SK-N-SH (cell line): Measurements from ENCODE around the gene UBE2E2. TPM values are rescaled to one million over a fixed set of nuclear protein-coding genes. Genes with fewer than 3 reads are reported as not detected.

Source experiments
- CTCF ChIA-PET: fragments of 300-600, 350-600 bp; formaldehyde crosslinking; extraction: SDS; loops from one replicate; lab custom pipeline; 2021; lab: Yijun Ruan, JAX
- POLR2A ChIA-PET: fragments of 350-600 bp; sonication (Branson Sonifier 250); formaldehyde crosslinking; extraction: SDS; loops from one replicate; lab custom pipeline; 2020; ENCODE audit warnings: antibody characterized with exemption, inconsistent platforms; lab: Yijun Ruan, JAX
- DNase-seq: peaks from one replicate; pipeline ENCODE4 v3.0.0; 2012
- H2AFZ ChIP-seq: fragments of 200-600 bp; sonication (generic); 2 replicates; pipeline ENCODE4 v1.8.1; 2016; ENCODE audit warnings: antibody characterized with exemption, mild to moderate bottlenecking, low read depth
- H3F3A ChIP-seq: fragments of 200-600 bp; sonication (generic); replicated peaks from 2 replicates; pipeline ENCODE3; 2016; ENCODE audit warnings: antibody characterized with exemption, mild to moderate bottlenecking; ENCODE audit not compliant: insufficient read depth
- H3K27ac ChIP-seq, 2 experiments: fragments of 200-500 bp in 1 of 2; fragments of 200-600 bp in 1 of 2; sonication (Bioruptor generic) in 1 of 2; sonication (generic), shearing (Covaris generic) in 1 of 2; 2 replicates each; pipeline versions ENCODE4 v1.5.1 to v1.6.1; 2014 to 2016; ENCODE audit warnings: low read depth in 2 of 2, inconsistent platforms in 1 of 2, low read length in 1 of 2, mild to moderate bottlenecking in 1 of 2, mixed read lengths in 1 of 2
- H3K27me3 ChIP-seq: fragments of 200-600 bp; sonication (generic), shearing (Covaris generic); 2 replicates; pipeline ENCODE4 v1.6.1; 2016; ENCODE audit warnings: mixed run types; ENCODE audit not compliant: insufficient read depth
- H3K36me3 ChIP-seq, 2 experiments: fragments of 200-500 bp in 1 of 2; fragments of 200-600 bp in 1 of 2; sonication (Bioruptor generic) in 1 of 2; sonication (generic) in 1 of 2; replicated peaks in 1 of 2; 2 replicates each; pipeline versions ENCODE3 to v1.5.1; 2014 to 2016; ENCODE audit warnings: low read length in 1 of 2, mild to moderate bottlenecking in 1 of 2; ENCODE audit not compliant: insufficient read depth in 2 of 2, control insufficient read depth in 1 of 2
- H3K4me1 ChIP-seq, 2 experiments: fragments of 200-500 bp in 1 of 2; fragments of 200-600 bp in 1 of 2; sonication (Bioruptor generic) in 1 of 2; sonication (generic), shearing (Covaris generic) in 1 of 2; 2 replicates each; pipeline versions ENCODE4 v1.5.1 to v1.6.1; 2014 to 2016; ENCODE audit warnings: low read depth in 1 of 2, low read length in 1 of 2, mixed run types in 1 of 2; ENCODE audit not compliant: insufficient read depth in 2 of 2, control insufficient read depth in 1 of 2
- H3K4me2 ChIP-seq: fragments of 200-600 bp; sonication (generic), shearing (Covaris generic); 2 replicates; pipeline ENCODE4 v1.6.1; 2017; ENCODE audit warnings: mixed run types
- H3K4me3 ChIP-seq, 2 experiments: fragments of 200-500 bp in 1 of 2; fragments of 200-600 bp in 1 of 2; sonication (Bioruptor generic) in 1 of 2; sonication (generic), shearing (Covaris generic) in 1 of 2; 2 replicates each; pipeline versions ENCODE4 v1.5.1 to v1.8.1; 2014 to 2016; ENCODE audit warnings: low read depth in 2 of 2, inconsistent platforms in 1 of 2, low read length in 1 of 2, mild to moderate bottlenecking in 1 of 2, mixed read lengths in 1 of 2, moderate library complexity in 1 of 2
- H3K79me2 ChIP-seq: fragments of 200-600 bp; sonication (generic); 2 replicates; pipeline ENCODE4 v1.8.1; 2017; ENCODE audit warnings: mild to moderate bottlenecking; ENCODE audit not compliant: insufficient read depth
- H3K9ac ChIP-seq: fragments of 200-600 bp; sonication (generic); 2 replicates; pipeline ENCODE4 v1.6.1; 2017; ENCODE audit warnings: mixed run types
- H3K9me2 ChIP-seq: fragments of 200-600 bp; sonication (generic); 2 replicates; pipeline ENCODE4 v1.6.1; 2017; ENCODE audit warnings: mixed run types
- H3K9me3 ChIP-seq: fragments of 200-600 bp; sonication (generic); 2 replicates; pipeline ENCODE4 v1.6.1; 2017; ENCODE audit warnings: mixed run types, mild to moderate bottlenecking, moderate library complexity
- H4K20me1 ChIP-seq: fragments of 200-600 bp; sonication (generic); 2 replicates; pipeline ENCODE4 v1.6.1; 2017; ENCODE audit warnings: mild to moderate bottlenecking, mixed run types; ENCODE audit not compliant: insufficient read depth
- ELF1 ChIP-seq: IDR thresholded peaks from 2 replicates; pipeline ENCODE4 v1.4.0; 2012
- EP300 ChIP-seq, 2 experiments: IDR thresholded peaks; 2 replicates each; pipeline versions ENCODE4 v1.4.0 to v1.6.1; 2012; ENCODE audit warnings: borderline replicate concordance in 1 of 2, low read depth in 1 of 2, low read length in 1 of 2
- FOXJ3 ChIP-seq: sonication (generic); formaldehyde crosslinking; IDR thresholded peaks from 2 replicates; pipeline ENCODE4 v1.5.1; 2020; ENCODE audit warnings: mild to moderate bottlenecking, missing genetic modification reagents
- JUND ChIP-seq: IDR thresholded peaks from 2 replicates; pipeline ENCODE4 v1.4.0; 2012
- MEF2A ChIP-seq: IDR thresholded peaks from 2 replicates; pipeline ENCODE4 v1.4.0; 2012; ENCODE audit warnings: low read depth, borderline replicate concordance
- NRF1 ChIP-seq: IDR thresholded peaks from 2 replicates; pipeline ENCODE4 v1.6.1; 2012; ENCODE audit warnings: low read depth, mild to moderate bottlenecking, low read length
- POLR2AphosphoS5 ChIP-seq: IDR thresholded peaks from 2 replicates; pipeline ENCODE4 v1.6.1; 2012; ENCODE audit warnings: low read depth, low read length
- RAD21 ChIP-seq: IDR thresholded peaks from 2 replicates; pipeline ENCODE4 v1.6.1; 2012; ENCODE audit warnings: mild to moderate bottlenecking, low read length
- RXRA ChIP-seq: IDR thresholded peaks from 2 replicates; pipeline ENCODE4 v1.4.0; 2012; ENCODE audit warnings: low read depth, mild to moderate bottlenecking, borderline replicate concordance
- SIN3A ChIP-seq: IDR thresholded peaks from 2 replicates; pipeline ENCODE4 v1.6.1; 2012; ENCODE audit warnings: low read depth, mild to moderate bottlenecking, low read length, moderate library complexity, borderline replicate concordance
- SMC3 ChIP-seq: IDR thresholded peaks from 2 replicates; pipeline ENCODE4 v1.6.1; 2012; ENCODE audit warnings: low read depth, low read length, improper control_type of control experiment
- TAF1 ChIP-seq: IDR thresholded peaks from 2 replicates; pipeline ENCODE4 v1.6.1; 2012; ENCODE audit warnings: low read depth, mild to moderate bottlenecking, low read length, moderate library complexity, borderline replicate concordance
- TCF12 ChIP-seq: IDR thresholded peaks from 2 replicates; pipeline ENCODE4 v1.4.0; 2012
- TEAD4 ChIP-seq: IDR thresholded peaks from 2 replicates; pipeline ENCODE4 v1.4.0; 2012; ENCODE audit warnings: mild to moderate bottlenecking, borderline replicate concordance; ENCODE audit not compliant: insufficient read depth
- WGBS: methylation state at CpG from one replicate; pipeline ENCODE4 v1.1.6; 2017; ENCODE audit warnings: low lambda C conversion rate; 5-methylcytosine and 5-hydroxymethylcytosine counted together
- polyA plus RNA-seq, 3 experiments: library from polyadenylated mRNA; depleted of rRNA; stranded (reverse); fragments of >200 nt; gene quantifications; 2 replicates each; pipeline ENCODE4 v1.2.3, GENCODE V29; 2012
- TF ChIP-seq, protein P1 (sequence below): IDR thresholded peaks from 2 replicates; pipeline ENCODE4 v1.6.1; 2012; ENCODE audit warnings: mild to moderate bottlenecking, low read depth, low read length, moderate library complexity
- TF ChIP-seq, protein P2 (sequence below): fragments of 150-350 bp; IDR thresholded peaks from 2 replicates; pipeline ENCODE4 v1.6.1; 2017; ENCODE audit warnings: antibody characterized with exemption, low read length, low read depth, borderline replicate concordance
- TF ChIP-seq, protein P3 (sequence below): IDR thresholded peaks from 2 replicates; pipeline ENCODE4; 2012
- TF ChIP-seq, protein P4 (sequence below): fragments of 200-600 bp; sonication (generic); IDR thresholded peaks from 2 replicates; pipeline ENCODE4 v1.6.1; 2017; ENCODE audit warnings: antibody characterized with exemption, mild to moderate bottlenecking, moderate library complexity

Gene UBE2E2
- polyA plus RNA-seq, 1 of the 3 experiments (the other 2 are of a cell fraction) = 46.4 TPM

DNA sequence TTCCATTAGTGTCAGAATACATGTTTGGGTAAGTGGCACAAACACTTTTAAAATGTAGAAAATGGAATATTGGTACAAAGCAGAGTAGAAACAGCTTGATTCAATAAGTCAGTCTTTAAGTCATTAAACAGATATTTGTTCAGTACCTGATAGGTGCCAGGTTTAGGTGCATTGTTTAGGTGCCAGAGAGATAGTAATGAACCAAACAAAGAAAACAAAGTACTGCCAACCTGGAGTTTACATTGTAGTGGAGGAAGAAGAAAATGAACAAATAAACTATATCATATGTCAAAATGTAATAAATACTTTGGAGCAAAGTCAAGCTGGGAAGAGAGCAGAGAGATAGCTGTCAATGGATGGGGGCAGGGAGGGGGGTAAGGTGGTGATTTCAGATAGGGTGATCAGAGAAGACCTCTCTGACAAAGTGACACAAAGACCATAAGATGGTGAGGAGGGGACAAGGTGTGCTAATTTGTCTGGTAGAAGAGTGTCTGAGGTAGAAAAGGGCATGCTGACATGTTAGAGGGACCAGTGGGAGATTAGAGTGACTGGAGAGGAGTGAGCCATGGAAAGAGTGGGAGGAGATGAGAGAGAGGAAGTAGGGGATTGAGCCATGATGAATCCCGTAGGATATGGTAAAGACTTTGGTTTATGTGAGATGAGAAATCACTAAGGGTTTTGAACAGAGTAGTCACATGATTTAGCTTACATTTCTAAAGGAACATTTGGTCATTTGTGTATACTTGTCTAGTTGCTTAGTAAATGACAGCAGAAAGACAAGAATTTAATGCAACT, 128.2 kb downstream of the UBE2E2 start:
- Histone ChIP-seq H4K20me1 (peaks cover 11% of the 10 kb centered on the region; the same call in 1 of the 2 replicates), H3K9me2 (no peaks in the 10 kb centered on the region), H3K27me3 (no peaks in the 10 kb centered on the region), H3K79me2 (peaks cover 40% of the 10 kb centered on the region), H3F3A (no peaks in the 10 kb centered on the region), H2AFZ (no peak overlapping the region), H3K27ac (no peak overlapping the region), H3K9ac (no peak overlapping the region), H3K9me3 (no peaks in the 10 kb centered on the region; the same call in 1 of the 2 replicates), H3K4me3 (no peak overlapping the region), H3K36me3 (no peaks in the 10 kb centered on the region), H3K4me1 (peaks cover 0 to 6% of the 10 kb centered on the region in 2 experiments; a peak in 1 of 4 replicates), H3K4me2 (no peak overlapping the region)
- POLR2A ChIA-PET = no interaction called here
- WGBS = 91% methylated on average over 1 of the region's 1 CpG
- no peak for DNase-seq
- TF ChIP-seq, protein P1, sequence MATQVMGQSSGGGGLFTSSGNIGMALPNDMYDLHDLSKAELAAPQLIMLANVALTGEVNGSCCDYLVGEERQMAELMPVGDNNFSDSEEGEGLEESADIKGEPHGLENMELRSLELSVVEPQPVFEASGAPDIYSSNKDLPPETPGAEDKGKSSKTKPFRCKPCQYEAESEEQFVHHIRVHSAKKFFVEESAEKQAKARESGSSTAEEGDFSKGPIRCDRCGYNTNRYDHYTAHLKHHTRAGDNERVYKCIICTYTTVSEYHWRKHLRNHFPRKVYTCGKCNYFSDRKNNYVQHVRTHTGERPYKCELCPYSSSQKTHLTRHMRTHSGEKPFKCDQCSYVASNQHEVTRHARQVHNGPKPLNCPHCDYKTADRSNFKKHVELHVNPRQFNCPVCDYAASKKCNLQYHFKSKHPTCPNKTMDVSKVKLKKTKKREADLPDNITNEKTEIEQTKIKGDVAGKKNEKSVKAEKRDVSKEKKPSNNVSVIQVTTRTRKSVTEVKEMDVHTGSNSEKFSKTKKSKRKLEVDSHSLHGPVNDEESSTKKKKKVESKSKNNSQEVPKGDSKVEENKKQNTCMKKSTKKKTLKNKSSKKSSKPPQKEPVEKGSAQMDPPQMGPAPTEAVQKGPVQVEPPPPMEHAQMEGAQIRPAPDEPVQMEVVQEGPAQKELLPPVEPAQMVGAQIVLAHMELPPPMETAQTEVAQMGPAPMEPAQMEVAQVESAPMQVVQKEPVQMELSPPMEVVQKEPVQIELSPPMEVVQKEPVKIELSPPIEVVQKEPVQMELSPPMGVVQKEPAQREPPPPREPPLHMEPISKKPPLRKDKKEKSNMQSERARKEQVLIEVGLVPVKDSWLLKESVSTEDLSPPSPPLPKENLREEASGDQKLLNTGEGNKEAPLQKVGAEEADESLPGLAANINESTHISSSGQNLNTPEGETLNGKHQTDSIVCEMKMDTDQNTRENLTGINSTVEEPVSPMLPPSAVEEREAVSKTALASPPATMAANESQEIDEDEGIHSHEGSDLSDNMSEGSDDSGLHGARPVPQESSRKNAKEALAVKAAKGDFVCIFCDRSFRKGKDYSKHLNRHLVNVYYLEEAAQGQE = no peak
- TF ChIP-seq, protein P2, sequence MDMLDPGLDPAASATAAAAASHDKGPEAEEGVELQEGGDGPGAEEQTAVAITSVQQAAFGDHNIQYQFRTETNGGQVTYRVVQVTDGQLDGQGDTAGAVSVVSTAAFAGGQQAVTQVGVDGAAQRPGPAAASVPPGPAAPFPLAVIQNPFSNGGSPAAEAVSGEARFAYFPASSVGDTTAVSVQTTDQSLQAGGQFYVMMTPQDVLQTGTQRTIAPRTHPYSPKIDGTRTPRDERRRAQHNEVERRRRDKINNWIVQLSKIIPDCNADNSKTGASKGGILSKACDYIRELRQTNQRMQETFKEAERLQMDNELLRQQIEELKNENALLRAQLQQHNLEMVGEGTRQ = no peak
- TF ChIP-seq EP300 (IDR thresholded peaks at IDR 0.05; ENCODE audit: borderline replicate concordance in 1 of 2, low read depth in 1 of 2, low read length in 1 of 2) = no peak
- no peak for TF ChIP-seq ELF1
- TF ChIP-seq RAD21 = no peak
- TF ChIP-seq SMC3 = no peak
- TF ChIP-seq JUND = no peak
- TF ChIP-seq, protein P3, sequence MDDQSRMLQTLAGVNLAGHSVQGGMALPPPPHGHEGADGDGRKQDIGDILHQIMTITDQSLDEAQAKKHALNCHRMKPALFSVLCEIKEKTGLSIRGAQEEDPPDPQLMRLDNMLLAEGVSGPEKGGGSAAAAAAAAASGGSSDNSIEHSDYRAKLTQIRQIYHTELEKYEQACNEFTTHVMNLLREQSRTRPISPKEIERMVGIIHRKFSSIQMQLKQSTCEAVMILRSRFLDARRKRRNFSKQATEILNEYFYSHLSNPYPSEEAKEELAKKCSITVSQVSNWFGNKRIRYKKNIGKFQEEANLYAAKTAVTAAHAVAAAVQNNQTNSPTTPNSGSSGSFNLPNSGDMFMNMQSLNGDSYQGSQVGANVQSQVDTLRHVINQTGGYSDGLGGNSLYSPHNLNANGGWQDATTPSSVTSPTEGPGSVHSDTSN = no peak
- CTCF ChIA-PET = interaction anchor here (0.8 kb wide), 1 partner anchor 38 kb away, joined by 3 read pairs; no protein-coding TSS in a partner anchor

DNA sequence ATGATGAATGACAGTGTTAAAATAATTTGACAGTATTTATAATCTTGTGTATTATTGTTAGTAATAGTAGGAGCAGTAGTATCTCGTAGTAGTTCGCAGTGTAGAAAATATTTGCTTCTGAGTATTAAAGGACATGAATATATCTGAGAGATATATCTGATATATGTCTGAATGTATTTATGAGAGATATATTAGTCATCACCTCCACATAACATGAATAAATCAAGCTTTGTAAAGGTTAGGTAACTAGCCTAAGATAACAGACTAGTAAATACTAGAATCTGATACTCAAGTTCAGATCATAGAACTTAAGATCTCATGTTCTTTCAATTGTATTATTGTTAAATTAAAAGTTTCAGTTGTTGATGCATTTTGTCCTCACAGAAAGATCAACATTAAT, 130.5 kb downstream of the UBE2E2 start:
- Histone ChIP-seq H3K27ac (no peak overlapping the region), H3K4me2 (no peak overlapping the region), H3F3A (no peaks in the 10 kb centered on the region), H3K9ac (no peak overlapping the region), H3K36me3 (no peaks in the 10 kb centered on the region), H3K4me3 (no peak overlapping the region), H3K9me3 (no peaks in the 10 kb centered on the region), H3K4me1 (peaks cover 0 to 6% of the 10 kb centered on the region in 2 experiments; a peak in 1 of 4 replicates), H3K27me3 (no peaks in the 10 kb centered on the region), H3K9me2 (no peaks in the 10 kb centered on the region), H2AFZ (no peak overlapping the region), H3K79me2 (peaks cover 19% of the 10 kb centered on the region), H4K20me1 (0 out of 2 replicates have a peak, but pooled peaks cover 5% of the 10 kb centered on the region)
- ChIA-PET POLR2A (no interaction called here), CTCF (no interaction called here)
- no peak for DNase-seq
- 67% methylated on average over 2 of the region's 2 CpGs for WGBS
- TF ChIP-seq NRF1 (no peak), SIN3A (no peak), EP300 (IDR thresholded peaks at IDR 0.05; ENCODE audit: borderline replicate concordance in 1 of 2, low read depth in 1 of 2, low read length in 1 of 2) (no peak), FOXJ3 (no peak), TCF12 (no peak), ELF1 (no peak), RXRA (no peak), TEAD4 (no peak), TAF1 (no peak), POLR2AphosphoS5 (no peak), MEF2A (no peak)
- TF ChIP-seq, protein P4, sequence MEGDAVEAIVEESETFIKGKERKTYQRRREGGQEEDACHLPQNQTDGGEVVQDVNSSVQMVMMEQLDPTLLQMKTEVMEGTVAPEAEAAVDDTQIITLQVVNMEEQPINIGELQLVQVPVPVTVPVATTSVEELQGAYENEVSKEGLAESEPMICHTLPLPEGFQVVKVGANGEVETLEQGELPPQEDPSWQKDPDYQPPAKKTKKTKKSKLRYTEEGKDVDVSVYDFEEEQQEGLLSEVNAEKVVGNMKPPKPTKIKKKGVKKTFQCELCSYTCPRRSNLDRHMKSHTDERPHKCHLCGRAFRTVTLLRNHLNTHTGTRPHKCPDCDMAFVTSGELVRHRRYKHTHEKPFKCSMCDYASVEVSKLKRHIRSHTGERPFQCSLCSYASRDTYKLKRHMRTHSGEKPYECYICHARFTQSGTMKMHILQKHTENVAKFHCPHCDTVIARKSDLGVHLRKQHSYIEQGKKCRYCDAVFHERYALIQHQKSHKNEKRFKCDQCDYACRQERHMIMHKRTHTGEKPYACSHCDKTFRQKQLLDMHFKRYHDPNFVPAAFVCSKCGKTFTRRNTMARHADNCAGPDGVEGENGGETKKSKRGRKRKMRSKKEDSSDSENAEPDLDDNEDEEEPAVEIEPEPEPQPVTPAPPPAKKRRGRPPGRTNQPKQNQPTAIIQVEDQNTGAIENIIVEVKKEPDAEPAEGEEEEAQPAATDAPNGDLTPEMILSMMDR = no peak
